Kasumi-1 (cell line): ENCODE results near the gene INKA1.
A peak's percentile ranks its signal among the peaks of the same experiment; 100 is the strongest.
"Not testable (repeated sequence)": the region's sequence is repeated elsewhere in the genome, so short reads cannot be mapped to it uniquely, and the experiment has no call there.

ENCODE experiments used
- DNase-seq, 2 experiments: peaks; one replicate each; lab custom pipeline; 2025; lab: John Stamatoyannopoulos, UW

The INKA1 gene

GRCh38 chr3:49807431-49808114 lies 4.5 kb downstream of the INKA1 start:
- DNase-seq, result peak; percentile 80 to 83

DNA sequence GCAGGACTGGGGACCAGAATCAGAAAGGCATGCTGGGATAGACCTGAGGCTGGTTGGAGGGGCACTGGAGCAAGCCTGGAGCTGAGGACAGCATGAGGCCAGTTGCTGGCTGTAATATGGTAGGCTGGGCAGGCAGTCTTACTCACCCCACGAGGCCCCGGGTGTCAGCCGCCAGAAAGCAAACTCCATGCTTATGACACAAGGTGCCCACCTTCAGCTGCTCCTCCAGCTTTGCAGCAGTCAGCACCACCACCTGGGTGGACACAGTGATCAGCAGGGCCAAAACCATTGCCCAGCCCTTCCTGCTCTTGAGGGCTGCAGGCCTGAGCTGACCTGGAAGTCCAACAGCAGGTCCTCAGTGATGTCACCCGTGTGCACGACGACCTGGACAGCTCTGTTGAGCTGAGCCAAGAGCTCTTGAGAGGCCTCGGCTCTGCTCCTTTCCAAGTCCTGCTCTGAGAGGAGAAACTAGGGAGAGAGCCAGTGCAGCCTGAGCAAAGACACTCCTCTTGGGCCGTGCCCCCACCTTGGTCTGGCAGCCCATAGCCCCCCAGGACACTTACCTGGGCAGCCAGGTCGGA lies 9.9 kb downstream of the INKA1 start:
- DNase-seq, result no peak

DNA sequence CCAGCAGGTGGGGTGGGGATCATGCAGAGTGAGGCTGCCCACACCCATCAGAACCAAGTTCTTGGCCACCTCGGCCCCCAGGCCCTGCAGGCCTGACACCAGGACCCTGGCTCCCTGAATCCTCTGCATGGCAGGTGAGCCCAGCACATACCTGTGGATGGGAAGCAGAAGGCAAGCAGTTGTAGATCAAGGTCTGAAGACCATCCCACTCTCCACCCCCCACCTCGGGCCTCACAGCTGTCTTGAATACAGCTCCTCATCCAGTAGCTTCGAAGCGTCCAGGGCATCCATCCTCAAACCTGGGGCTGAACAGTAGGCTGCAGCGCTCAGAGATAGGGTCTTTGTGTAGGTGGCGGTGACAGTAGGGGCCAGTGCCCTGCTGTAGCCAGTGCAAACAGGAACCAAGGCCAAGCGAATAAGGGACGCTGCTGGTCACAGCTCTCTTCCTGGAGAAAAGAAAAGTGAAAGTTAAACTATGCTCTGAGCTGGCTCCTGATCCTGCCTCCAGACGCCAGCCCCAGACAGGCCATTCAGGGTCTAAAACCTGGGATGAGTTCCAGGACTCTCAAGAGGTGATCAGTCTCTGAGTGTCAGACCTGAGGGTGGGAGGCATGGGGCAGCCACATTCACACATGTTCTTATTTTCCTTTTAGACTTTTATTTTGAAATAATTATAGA lies 10.6 kb downstream of the INKA1 start, which contains the start of gene UBA7:
Gene UBA7 (minus strand): TSS at position 457 of the 678 bp plus-strand sequence. CDS start 166 bp downstream, at position 291.
- DNase-seq, result peak; percentile 56 to 63

DNA sequence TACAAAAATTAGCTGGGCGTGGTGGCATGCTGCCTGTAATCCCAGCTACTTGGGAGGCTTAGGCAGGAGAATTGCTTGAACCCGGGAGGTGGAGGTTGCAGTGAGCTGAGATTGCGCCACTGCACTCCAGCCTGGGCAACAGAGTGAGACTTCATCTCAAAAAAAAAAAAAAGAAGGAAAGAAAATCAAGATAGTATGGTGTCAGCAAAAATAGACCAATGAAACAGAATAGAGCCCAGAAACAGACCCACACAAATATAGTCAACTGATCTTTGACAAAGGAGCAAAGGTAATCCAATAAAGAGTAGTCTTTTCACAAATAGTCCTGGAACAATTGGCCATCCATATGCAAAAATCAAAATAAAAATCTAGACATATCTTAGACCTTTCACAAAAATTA lies 20.1 kb downstream of the INKA1 start:
- not testable (repeated sequence) for DNase-seq

GRCh38 chr3:49826016-49826415 lies 23.0 kb downstream of the INKA1 start:
- DNase-seq, result no peak

- DNase-seq, result peak; percentile 45 to 55
Observed at GRCh38 chr3:49831341-49831740, 28.3 kb downstream of the INKA1 start.

DNA sequence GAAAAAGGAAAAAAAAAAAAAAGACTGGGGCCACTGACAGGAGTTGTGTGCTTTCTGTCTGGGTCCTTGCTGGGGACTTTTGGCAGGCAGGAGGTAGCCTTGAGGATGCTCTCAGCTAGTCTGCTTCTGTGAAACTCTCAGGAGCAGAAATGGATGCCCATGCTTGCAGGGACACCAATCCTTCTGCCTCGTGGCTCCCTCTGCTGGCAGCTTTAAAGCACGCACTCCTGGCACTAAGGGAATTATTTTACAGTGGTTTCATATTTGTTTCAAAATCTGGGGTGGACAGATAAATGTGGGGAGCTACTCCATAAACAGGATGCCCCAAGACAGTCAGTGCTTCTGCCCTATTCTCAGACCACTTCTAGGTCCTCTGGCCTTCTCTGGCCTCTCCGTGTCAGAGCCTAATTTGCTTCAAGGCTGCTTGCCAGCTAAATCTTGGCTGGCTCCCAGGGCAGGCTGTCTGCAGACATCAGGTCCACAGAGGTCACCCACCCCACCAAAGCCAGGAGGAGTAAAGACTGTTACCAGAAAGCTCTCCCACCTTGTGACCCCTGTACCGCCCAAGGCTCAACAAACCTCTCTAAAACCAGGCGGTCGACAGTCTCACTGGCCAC lies 36.2 kb downstream of the INKA1 start:
- DNase-seq, result peak; percentile 89

- no peak for DNase-seq
Observed at GRCh38 chr3:49840388-49840787, 37.3 kb downstream of the INKA1 start.

DNA sequence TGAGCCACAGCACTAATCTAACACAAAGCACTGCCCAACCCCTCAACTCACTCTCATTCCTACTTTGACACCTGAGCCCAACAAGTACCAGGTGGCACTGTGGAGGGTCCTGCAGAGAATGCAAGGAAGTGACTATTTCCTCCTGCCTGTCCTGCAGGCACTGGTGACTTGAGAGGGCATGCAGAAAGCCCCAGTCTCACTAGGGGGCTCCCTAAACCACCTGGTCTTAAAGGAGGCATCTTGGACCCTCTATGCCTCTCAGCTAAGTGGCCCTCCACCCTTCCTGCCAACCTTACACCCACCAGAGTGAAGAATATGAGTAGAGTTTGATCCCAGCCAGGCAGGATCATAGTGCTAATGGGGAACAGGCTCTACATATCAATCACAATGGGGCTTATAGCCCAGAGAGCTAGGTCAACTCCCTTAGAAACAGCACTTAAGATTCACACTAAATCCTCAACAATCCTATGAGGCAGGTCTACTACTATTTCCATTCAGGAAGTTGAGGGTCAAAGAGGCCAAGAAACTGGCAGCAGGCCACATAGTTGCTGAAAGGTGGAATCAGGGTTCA lies 38.1 kb downstream of the INKA1 start:
- DNase-seq, result peak; percentile 47 to 65

DNA sequence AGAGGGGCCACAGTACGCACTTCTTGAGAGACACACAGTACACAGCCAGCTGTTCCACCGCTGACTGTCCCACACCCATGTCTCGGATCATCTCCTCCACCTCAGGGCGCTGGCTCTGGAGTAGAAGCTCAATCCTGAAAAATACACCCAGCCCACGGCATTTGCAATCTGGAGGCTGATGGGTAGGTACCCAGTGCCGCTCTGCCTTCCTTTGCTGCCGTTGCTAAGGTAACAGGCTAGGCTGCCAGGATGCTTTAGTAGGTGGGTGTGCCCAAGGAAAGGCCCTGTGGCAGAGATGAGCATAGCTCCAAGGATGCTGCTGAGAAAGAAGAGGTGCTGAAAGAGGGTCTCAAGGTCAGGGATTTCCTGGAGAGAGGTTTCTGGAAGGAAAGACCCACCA lies 38.7 kb downstream of the INKA1 start:
- DNase-seq, result no peak

- DNase-seq, result no peak
Observed at GRCh38 chr3:49842843-49843517, 39.9 kb downstream of the INKA1 start.

GRCh38 chr3:49844464-49845183 lies 41.6 kb downstream of the INKA1 start:
- DNase-seq, result no peak

GRCh38 chr3:49845694-49846093 lies 42.6 kb downstream of the INKA1 start:
- DNase-seq, result no peak
